H9 (cell line): Measurements from ENCODE around the gene BBS4. TPM values are rescaled to one million over a fixed set of nuclear protein-coding genes. Genes with fewer than 3 reads are reported as not detected.

Source experiments
- DNase-seq: peaks from one replicate; pipeline ENCODE4 v3.0.0-alpha.2; 2017
- H2AFZ ChIP-seq: one replicate; pipeline ENCODE4 v1.6.1; 2013; ENCODE audit warnings: mild to moderate bottlenecking, low read length, control low read depth, moderate library complexity
- H2AK5ac ChIP-seq: 2 replicates; pipeline ENCODE4 v1.6.1; 2013; ENCODE audit warnings: low read length, control low read depth, mixed read lengths; ENCODE audit not compliant: insufficient read length
- H2BK120ac ChIP-seq: one replicate; pipeline ENCODE4 v1.6.1; 2013; ENCODE audit warnings: low read depth, mild to moderate bottlenecking, low read length, control low read depth, inconsistent platforms; ENCODE audit not compliant: poor library complexity, severe bottlenecking
- H2BK12ac ChIP-seq: 2 replicates; pipeline ENCODE4 v1.6.1; 2013; ENCODE audit warnings: low read length, control low read depth, mixed read lengths, low read depth; ENCODE audit not compliant: insufficient read length
- H2BK15ac ChIP-seq: 2 replicates; pipeline ENCODE4 v1.6.1; 2013; ENCODE audit warnings: low read depth, low read length, control low read depth
- H2BK20ac ChIP-seq: one replicate; pipeline ENCODE4 v1.6.1; 2013; ENCODE audit warnings: low read depth, mild to moderate bottlenecking, low read length, control low read depth, inconsistent platforms; ENCODE audit not compliant: poor library complexity, severe bottlenecking
- H2BK5ac ChIP-seq: 2 replicates; pipeline ENCODE4 v1.6.1; 2013; ENCODE audit warnings: low read length, control low read depth, mixed read lengths; ENCODE audit not compliant: insufficient read length
- H3K14ac ChIP-seq: 2 replicates; pipeline ENCODE4 v1.6.1; 2013; ENCODE audit warnings: low read length, control low read depth; ENCODE audit not compliant: insufficient read depth
- H3K18ac ChIP-seq: 2 replicates; pipeline ENCODE4 v1.6.1; 2013; ENCODE audit warnings: low read depth, mild to moderate bottlenecking, mixed read lengths, low read length, control low read depth; ENCODE audit not compliant: insufficient read length
- H3K23ac ChIP-seq: 2 replicates; pipeline ENCODE4 v1.6.1; 2013; ENCODE audit warnings: low read length, control low read depth, mixed read lengths, low read depth; ENCODE audit not compliant: insufficient read length
- H3K23me2 ChIP-seq: 2 replicates; pipeline ENCODE4 v1.6.1; 2013; ENCODE audit warnings: low read depth, mild to moderate bottlenecking, mixed read lengths, low read length, control low read depth; ENCODE audit not compliant: insufficient read length, poor library complexity, severe bottlenecking
- H3K27ac ChIP-seq: 2 replicates; pipeline ENCODE4 v1.5.1; 2013; ENCODE audit warnings: low read length, control low read depth, mixed read lengths, low read depth; ENCODE audit not compliant: insufficient read length
- H3K27me3 ChIP-seq: 2 replicates; pipeline ENCODE4 v1.6.1; 2013; ENCODE audit warnings: low read length, control low read depth, inconsistent platforms; ENCODE audit not compliant: insufficient read depth
- H3K4ac ChIP-seq: 2 replicates; pipeline ENCODE4 v1.6.1; 2013; ENCODE audit warnings: low read depth, mild to moderate bottlenecking, control low read depth, inconsistent platforms, low read length, moderate library complexity
- H3K4me1 ChIP-seq: 2 replicates; pipeline ENCODE4 v1.6.1; 2013; ENCODE audit warnings: low read length, control low read depth, inconsistent platforms; ENCODE audit not compliant: insufficient read depth
- H3K4me2 ChIP-seq: 2 replicates; pipeline ENCODE4 v1.6.1; 2013; ENCODE audit warnings: low read length, control low read depth, mixed read lengths; ENCODE audit not compliant: insufficient read length, insufficient read depth
- H3K56ac ChIP-seq: 2 replicates; pipeline ENCODE4 v1.6.1; 2013; ENCODE audit warnings: low read depth, mild to moderate bottlenecking, mixed read lengths, low read length, control low read depth; ENCODE audit not compliant: insufficient read length
- H3K79me1 ChIP-seq: 2 replicates; pipeline ENCODE4 v1.6.1; 2013; ENCODE audit warnings: low read depth, mild to moderate bottlenecking, moderate library complexity, low read length, control low read depth, inconsistent platforms; ENCODE audit not compliant: insufficient read depth, poor library complexity, severe bottlenecking
- H3K79me2 ChIP-seq: 2 replicates; pipeline ENCODE4 v1.6.1; 2013; ENCODE audit warnings: low read length, control low read depth, inconsistent platforms; ENCODE audit not compliant: insufficient read depth
- H3K9ac ChIP-seq: 2 replicates; pipeline ENCODE4 v1.6.1; 2013; ENCODE audit warnings: low read length, control low read depth, mixed read lengths; ENCODE audit not compliant: insufficient read length; ENCODE audit errors: extremely low read depth
- H3K9me3 ChIP-seq: one replicate; pipeline ENCODE4 v1.6.1; 2013; ENCODE audit warnings: low read depth, low read length, inconsistent platforms; ENCODE audit not compliant: control insufficient read depth
- H3T11ph ChIP-seq: one replicate; pipeline ENCODE4 v1.6.1; 2013; ENCODE audit warnings: mild to moderate bottlenecking, low read length, control low read depth, inconsistent platforms
- H4K20me1 ChIP-seq: one replicate; pipeline ENCODE4 v1.6.1; 2013; ENCODE audit not compliant: control insufficient read depth, insufficient read length, insufficient read depth
- H4K5ac ChIP-seq: 2 replicates; pipeline ENCODE4 v1.6.1; 2013; ENCODE audit warnings: low read depth, mild to moderate bottlenecking, mixed read lengths, low read length, control low read depth; ENCODE audit not compliant: insufficient read length
- H4K8ac ChIP-seq: replicated peaks from 2 replicates; pipeline ENCODE4 v1.6.1; 2013; ENCODE audit warnings: low read length, control low read depth, mixed read lengths, low read depth; ENCODE audit not compliant: insufficient read length
- H4K91ac ChIP-seq: 2 replicates; pipeline ENCODE4 v1.6.1; 2013; ENCODE audit warnings: low read depth, mild to moderate bottlenecking, moderate library complexity, mixed read lengths, low read length, control low read depth; ENCODE audit not compliant: insufficient read length
- H3K27ac Mint-ChIP-seq, 3 experiments: 2 replicates in 2 of 3; 3 replicates in 1 of 3; pipeline ENCODE4 v1.8.0; 2020 to 2021; ENCODE audit warnings: mixed read lengths in 3 of 3, mild to moderate bottlenecking in 1 of 3, moderate library complexity in 1 of 3
- H3K27me3 Mint-ChIP-seq: 2 replicates; pipeline ENCODE4 v1.8.0; 2021; ENCODE audit warnings: low read depth, mild to moderate bottlenecking, moderate library complexity, mixed read lengths
- H3K36me3 Mint-ChIP-seq, 3 experiments: 2 replicates in 2 of 3; 3 replicates in 1 of 3; pipeline ENCODE4 v1.8.0; 2020 to 2021; ENCODE audit warnings: low read depth in 3 of 3, mixed read lengths in 3 of 3; ENCODE audit not compliant: insufficient read depth in 1 of 3
- H3K4me1 Mint-ChIP-seq, 2 experiments: 2 replicates each; pipeline ENCODE4 v1.8.0; 2020; ENCODE audit warnings: mixed read lengths in 2 of 2
- H3K4me3 Mint-ChIP-seq, 2 experiments: 2 replicates in 1 of 2; 3 replicates in 1 of 2; pipeline ENCODE4 v1.8.0; 2020 to 2021; ENCODE audit warnings: mild to moderate bottlenecking in 2 of 2, mixed read lengths in 2 of 2, moderate library complexity in 1 of 2
- H3K9me3 Mint-ChIP-seq, 2 experiments: 2 replicates in 1 of 2; 3 replicates in 1 of 2; pipeline ENCODE4 v1.8.0; 2020; ENCODE audit warnings: mild to moderate bottlenecking in 2 of 2, mixed read lengths in 2 of 2, moderate library complexity in 1 of 2
- CTCF ChIP-seq: fragments of 200-600 bp; sonication (generic); conservative IDR thresholded peaks from 3 replicates; pipeline ENCODE4 v1.8.0; 2021; ENCODE audit warnings: antibody characterized with exemption, mild to moderate bottlenecking
- WGBS: extraction: QIAGEN DNeasy Blood & Tissue Kit; methylation state at CpG from one replicate; pipeline ENCODE4 v1.1.7; 2013; ENCODE audit warnings: missing lambda C conversion rate, low lambda C conversion rate, mixed read lengths; ENCODE audit not compliant: insufficient read length; ENCODE audit errors: extremely low coverage; 5-methylcytosine and 5-hydroxymethylcytosine counted together
- total RNA-seq: library from RNA; stranded (reverse); gene quantifications from 2 replicates; pipeline ENCODE4 v1.2.1, GENCODE V29; 2021

The BBS4 gene
- total RNA-seq, 1 experiment from 2014 or later: 27.3 TPM

- Histone ChIP-seq H3K4ac (no peak overlapping the region), H2BK12ac (no peak overlapping the region), H3K4me2 (no peak overlapping the region), H4K8ac (no peak overlapping the region), H3K18ac (no peak overlapping the region), H3K23ac (no peak overlapping the region), H4K5ac (no peak overlapping the region), H3K56ac (no peak overlapping the region), H2AK5ac (no peak overlapping the region), H3K14ac (no peak overlapping the region), H2AFZ (no peak overlapping the region), H2BK15ac (no peak overlapping the region), H3K9me3 (no peaks in the 10 kb centered on the region), H3K79me1 (no peaks in the 10 kb centered on the region), H4K20me1 (no peaks in the 10 kb centered on the region), H2BK20ac (no peak overlapping the region), H4K91ac (no peak overlapping the region), H3K27me3 (no peaks in the 10 kb centered on the region), H3K79me2 (no peaks in the 10 kb centered on the region), H3T11ph (no peak overlapping the region), H3K27ac (no peak overlapping the region), H3K9ac (no peak overlapping the region), H2BK120ac (no peak overlapping the region), H3K23me2 (peaks cover 3% of the 10 kb centered on the region), H3K4me1 (no peaks in the 10 kb centered on the region), H2BK5ac (no peak overlapping the region)
- Mint-ChIP-seq H3K27me3 (peaks cover 2% of the 10 kb centered on the region; the same call in 1 of the 2 replicates), H3K27ac (no peak overlapping the region; a peak in 1 of 7 replicates), H3K4me3 (no peak overlapping the region), H3K4me1 (peaks cover 13% of the 10 kb centered on the region in 2 experiments), H3K36me3 (no peaks in the 10 kb centered on the region), H3K9me3 (no peaks in the 10 kb centered on the region)
- no CpG with 5 or more reads among the region's 3 CpGs for WGBS
- no peak for DNase-seq
- TF ChIP-seq CTCF: no peak
Measured at GRCh38 chr15:72680931-72681330, 5.1 kb upstream of the BBS4 start.
